Measurements from ENCODE around the gene SEPSECS. TPM values are rescaled to one million over a fixed set of nuclear protein-coding genes. Genes with fewer than 3 reads are reported as not detected.

SEPSECS gene
- total RNA-seq, 1 experiment from 2014 or later: 7.0 TPM

GRCh38 chr4:25157081-25157480, 3.2 kb downstream of the SEPSECS start:
- no peak for DNase-seq (ENCODE audit: low read depth)

GRCh38 chr4:25155947-25156346, 4.3 kb downstream of the SEPSECS start:
- DNase-seq (ENCODE audit: low read depth): no peak

GRCh38 chr4:25154594-25155265, 5.5 kb downstream of the SEPSECS start:
- no peak for DNase-seq (ENCODE audit: low read depth)

GRCh38 chr4:25146076-25146475, 14.2 kb downstream of the SEPSECS start:
- no peak for DNase-seq (ENCODE audit: low read depth)

GRCh38 chr4:25144870-25145481, 15.3 kb downstream of the SEPSECS start:
- peak; percentile 25 for DNase-seq (ENCODE audit: low read depth)

- no peak for DNase-seq (ENCODE audit: low read depth)
Observed at GRCh38 chr4:25142468-25142867, 17.8 kb downstream of the SEPSECS start.

DNA sequence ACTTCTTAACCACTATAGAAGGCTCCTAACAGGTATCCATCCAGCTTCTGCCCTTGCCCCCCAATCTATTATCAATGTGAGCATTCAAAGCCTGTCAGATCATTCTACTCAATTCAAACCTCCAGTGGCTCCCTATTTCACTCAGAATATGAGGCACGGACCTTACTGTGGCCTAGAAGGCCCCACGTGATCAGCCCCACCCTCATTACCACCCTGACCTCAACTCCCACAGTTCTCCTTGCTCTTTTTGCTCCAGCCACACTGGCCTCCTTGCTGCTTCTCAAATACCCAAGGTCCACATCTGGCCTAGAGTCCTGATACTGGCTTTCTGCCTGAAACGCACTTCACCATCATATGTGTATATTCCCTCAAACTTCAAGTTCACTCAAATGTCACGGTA, 18.7 kb downstream of the SEPSECS start:
- no peak for DNase-seq (ENCODE audit: low read depth)

DNA sequence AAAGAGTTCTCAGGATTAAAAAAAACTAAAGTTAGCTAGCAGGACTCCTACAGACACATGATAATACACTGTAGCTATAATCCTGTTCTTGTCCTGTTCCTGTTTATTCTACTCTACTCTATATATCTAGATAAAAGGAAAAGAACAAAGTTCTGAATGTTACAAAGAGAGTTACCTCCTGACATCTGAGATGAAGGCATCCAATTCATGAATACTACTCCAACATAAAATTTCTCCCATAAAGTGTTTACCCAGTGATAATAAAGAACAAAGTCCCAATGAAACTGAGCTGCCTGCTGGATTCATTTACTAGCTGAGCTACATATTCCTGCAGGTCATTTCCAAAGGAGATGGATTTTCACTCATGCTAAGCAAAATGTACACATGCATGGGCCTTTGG, 27.1 kb downstream of the SEPSECS start:
- DNase-seq (ENCODE audit: low read depth): no peak

DNA sequence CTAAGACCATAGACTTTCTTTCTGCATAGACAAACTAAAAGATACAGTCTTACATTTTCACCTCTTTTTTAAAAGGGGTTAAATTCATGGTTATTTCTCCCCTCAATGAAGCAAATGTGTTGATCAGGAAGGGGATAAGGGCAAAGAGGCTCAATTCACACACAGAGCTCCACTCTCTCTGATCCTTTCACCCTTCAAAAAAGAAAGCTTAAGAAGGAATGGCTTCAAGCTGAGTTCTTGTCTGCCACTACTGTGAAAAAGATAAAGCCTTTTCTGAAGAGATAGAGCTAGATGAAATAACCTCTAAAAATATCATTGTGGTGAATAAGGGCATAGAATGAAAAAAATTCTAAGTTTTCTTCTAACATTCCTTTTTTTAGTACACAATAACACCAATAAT, 28.3 kb downstream of the SEPSECS start:
- DNase-seq (ENCODE audit: low read depth): no peak

GRCh38 chr4:25131381-25131780, 28.9 kb downstream of the SEPSECS start:
- DNase-seq (ENCODE audit: low read depth): no peak

DNA sequence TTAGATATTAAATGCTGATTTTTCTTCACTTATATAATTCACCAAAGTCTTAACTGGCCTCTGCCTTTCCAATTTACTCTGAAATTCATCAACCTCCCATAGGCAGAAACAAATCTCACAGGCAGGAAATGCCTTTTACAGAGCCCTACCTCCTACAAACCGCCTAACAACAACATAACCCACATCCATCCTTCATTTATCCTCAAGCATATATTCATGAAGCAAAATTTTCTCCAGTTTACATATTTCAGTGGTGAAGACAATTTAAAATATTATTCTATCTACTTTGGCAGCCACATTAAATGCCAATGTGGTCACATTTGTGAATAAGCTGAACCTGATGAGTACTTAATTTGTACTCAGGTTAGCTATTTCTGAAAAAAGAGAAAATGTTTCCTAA, 30.3 kb downstream of the SEPSECS start:
- DNase-seq (ENCODE audit: low read depth): no peak

DNA sequence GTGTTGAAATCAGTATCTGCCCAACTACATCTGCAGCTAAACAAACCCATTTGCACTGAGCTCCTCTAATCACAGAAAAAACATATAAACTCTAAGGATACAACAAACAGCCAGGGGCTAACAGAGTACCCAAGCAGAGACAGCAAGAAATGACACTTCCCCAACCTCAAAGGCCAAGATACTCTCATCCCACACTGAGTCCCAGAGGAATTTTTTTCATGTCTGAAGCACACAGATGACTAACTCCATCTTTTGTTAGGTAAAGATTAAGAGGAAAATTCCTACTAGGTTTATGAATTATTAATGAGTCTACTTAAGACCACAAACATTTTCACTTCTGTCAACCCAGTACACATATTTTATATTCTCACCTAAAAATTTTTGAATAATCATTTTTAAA, 31.6 kb downstream of the SEPSECS start:
- DNase-seq (ENCODE audit: low read depth): peak; percentile 48

- no peak for DNase-seq (ENCODE audit: low read depth)
Observed at GRCh38 chr4:25123236-25123635, 37.0 kb downstream of the SEPSECS start.

DNA sequence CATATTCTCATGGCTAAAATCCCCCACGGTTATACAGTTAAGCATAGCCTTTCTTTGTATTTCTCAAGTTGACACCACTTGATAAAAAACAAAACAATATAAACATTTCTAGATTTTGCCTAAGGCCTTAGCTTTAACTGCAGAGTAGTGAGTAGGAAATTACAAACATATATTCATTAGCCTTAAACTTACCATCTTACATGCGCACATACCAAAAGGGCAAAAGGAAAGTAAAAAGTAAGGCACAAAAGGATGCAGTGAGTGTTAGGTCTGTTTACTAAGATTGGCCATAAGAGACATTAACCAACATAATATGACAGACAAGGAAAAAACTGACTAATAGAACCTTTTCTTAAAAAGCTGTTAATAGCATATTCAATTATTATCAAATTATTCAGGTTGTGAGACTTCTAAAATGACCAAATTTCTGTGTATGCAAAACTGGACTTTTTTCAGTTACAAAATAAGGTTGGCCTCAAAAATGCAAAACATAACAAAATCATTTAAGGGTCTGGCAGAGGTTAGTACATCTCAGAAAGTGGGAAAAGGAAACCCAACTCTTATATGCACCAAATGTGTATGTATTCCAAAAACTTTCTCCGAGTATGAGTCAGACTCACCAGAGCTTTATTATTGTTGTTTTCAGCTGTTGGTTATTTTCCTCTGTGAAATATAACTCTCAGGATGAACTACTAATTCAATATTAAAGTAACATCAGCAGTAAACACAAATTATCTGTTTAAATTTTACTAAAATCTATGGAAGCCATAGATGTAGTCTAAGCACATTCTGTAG, 39.9 kb downstream of the SEPSECS start:
- no peak for DNase-seq (ENCODE audit: low read depth)

- no peak for DNase-seq (ENCODE audit: low read depth)
Observed at GRCh38 chr4:25117716-25118472, 42.4 kb downstream of the SEPSECS start.

GRCh38 chr4:25117274-25117673, 43.0 kb downstream of the SEPSECS start:
- DNase-seq (ENCODE audit: low read depth): no peak

- peak; percentile 58 for DNase-seq (ENCODE audit: low read depth)
Observed at GRCh38 chr4:25113915-25114904, 46.0 kb downstream of the SEPSECS start.

DNA sequence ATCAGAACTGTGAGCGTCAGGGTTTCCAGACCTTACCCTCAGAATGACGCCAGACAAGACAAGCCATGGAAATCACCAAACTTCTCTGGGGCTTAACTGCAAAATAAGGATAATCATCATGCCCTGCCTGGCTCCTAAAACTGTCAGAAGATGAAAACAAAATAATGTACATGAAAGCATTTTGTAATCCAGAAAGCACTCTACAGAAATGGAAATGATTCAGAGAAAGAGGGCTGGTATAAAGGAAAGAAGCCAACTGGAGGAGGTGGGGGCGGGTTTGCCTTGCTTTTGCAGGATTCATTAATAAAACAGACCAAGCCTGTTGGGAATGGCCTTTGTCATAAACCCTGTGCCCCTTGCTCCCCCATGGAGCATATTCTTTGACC, 47.3 kb downstream of the SEPSECS start:
- no peak for DNase-seq (ENCODE audit: low read depth)

DNA sequence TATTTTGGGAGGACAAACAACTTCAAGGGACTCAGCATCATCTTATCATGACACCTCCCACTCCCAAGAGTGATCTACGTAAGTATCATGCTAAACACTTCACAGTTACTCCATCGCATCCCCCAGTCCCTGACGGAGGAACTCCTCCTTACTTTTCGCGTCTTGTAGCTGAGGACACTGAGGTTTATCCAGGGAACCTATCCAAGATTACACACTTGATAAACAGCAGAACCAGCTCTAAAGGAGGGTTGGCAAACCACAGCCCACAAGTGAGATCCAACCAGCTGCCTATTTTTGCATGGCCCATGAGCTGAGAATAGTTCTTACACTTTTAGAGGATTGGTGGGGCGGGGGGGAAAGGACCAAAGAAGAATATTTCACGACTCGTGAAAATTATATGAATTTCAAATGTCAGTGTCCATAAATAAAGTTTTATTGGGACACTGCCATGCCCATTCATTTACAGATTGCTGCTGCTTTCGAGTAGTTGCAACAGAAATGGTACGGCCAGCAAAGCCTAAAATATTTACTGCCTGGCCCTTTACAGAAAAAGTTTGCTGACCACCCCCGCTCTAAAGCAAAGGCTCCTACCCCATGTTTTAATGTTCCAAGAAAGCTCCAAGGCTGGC, 47.8 kb downstream of the SEPSECS start:
- DNase-seq (ENCODE audit: low read depth): peak; percentile 7

DNA sequence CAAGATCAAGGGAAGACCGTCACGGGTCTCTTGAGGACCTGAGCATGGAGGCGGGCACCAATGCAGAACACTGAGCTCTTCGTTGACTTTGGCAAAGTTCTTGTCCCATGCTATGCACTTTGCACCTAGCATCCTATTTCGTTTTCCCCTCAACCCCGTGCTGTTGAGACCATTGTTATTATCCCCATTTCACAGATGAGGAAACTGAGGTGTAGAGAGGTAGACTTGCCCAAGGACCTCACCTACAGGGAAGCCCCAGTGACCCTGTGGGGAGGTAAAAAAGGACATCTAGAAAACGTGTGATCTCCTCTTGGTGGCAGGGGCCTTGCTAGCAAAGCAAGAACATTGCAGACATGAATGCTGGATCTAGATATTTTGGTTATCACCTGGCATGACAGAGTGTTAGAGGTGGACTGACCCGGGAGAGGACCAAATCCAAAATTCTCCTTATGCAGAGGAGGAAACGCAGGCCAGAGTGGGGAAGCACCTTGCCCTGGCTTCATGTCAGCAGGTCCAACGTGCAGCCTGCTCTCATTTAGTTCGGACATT, 48.5 kb downstream of the SEPSECS start:
- no peak for DNase-seq (ENCODE audit: low read depth)
